MM.1S (cell line): Measurements from ENCODE around the gene DLG5.

Experiments
- DNase-seq: peaks from one replicate; pipeline ENCODE4 v3.0.0-alpha.2; 2015
- H2AFZ ChIP-seq: fragments of 300-600 bp; sonication (generic); 2 replicates; pipeline ENCODE4 v1.6.0; 2016; ENCODE audit warnings: antibody characterized with exemption, low read length
- H3F3A ChIP-seq: fragments of 300-600 bp; sonication (generic); 2 replicates; pipeline ENCODE4 v1.6.1; 2016; ENCODE audit warnings: mild to moderate bottlenecking, antibody characterized with exemption, low read length, moderate library complexity, mixed read lengths; ENCODE audit not compliant: insufficient read depth
- H3K27ac ChIP-seq: fragments of 300-600 bp; sonication (generic); 2 replicates; pipeline ENCODE4 v1.5.1; 2016; ENCODE audit warnings: mild to moderate bottlenecking, low read length
- H3K27me3 ChIP-seq: fragments of 300-600 bp; sonication (generic); replicated peaks from 2 replicates; pipeline ENCODE4 v1.6.0; 2016; ENCODE audit warnings: low read length; ENCODE audit not compliant: insufficient read depth
- H3K36me3 ChIP-seq: fragments of 300-600 bp; sonication (generic); replicated peaks from 2 replicates; pipeline ENCODE4 v1.6.1; 2016; ENCODE audit warnings: mild to moderate bottlenecking, low read length, mixed read lengths; ENCODE audit not compliant: insufficient read depth
- H3K4me1 ChIP-seq: fragments of 300-600 bp; sonication (generic); 2 replicates; pipeline ENCODE4 v1.6.1; 2016; ENCODE audit warnings: low read length, mixed read lengths
- H3K4me2 ChIP-seq: fragments of 300-600 bp; sonication (generic); 2 replicates; pipeline ENCODE4 v1.6.0; 2016; ENCODE audit warnings: low read depth, low read length
- H3K4me3 ChIP-seq: fragments of 300-600 bp; sonication (generic); 2 replicates; pipeline ENCODE4 v1.5.1; 2016; ENCODE audit warnings: low read length, mixed read lengths
- H3K79me2 ChIP-seq: fragments of 300-600 bp; sonication (generic); 2 replicates; pipeline ENCODE4 v1.6.1; 2016; ENCODE audit warnings: mixed run types, low read length, mixed read lengths
- H3K9ac ChIP-seq: fragments of 300-600 bp; sonication (generic); 2 replicates; pipeline ENCODE4 v1.6.1; 2016; ENCODE audit warnings: low read length, mixed read lengths
- H3K9me2 ChIP-seq: fragments of 300-600 bp; sonication (generic); replicated peaks from 2 replicates; pipeline ENCODE4 v1.6.1; 2016; ENCODE audit warnings: mild to moderate bottlenecking, low read length, mixed read lengths; ENCODE audit not compliant: insufficient read depth
- H3K9me3 ChIP-seq: fragments of 300-600 bp; sonication (generic); replicated peaks from 2 replicates; pipeline ENCODE4 v1.6.1; 2016; ENCODE audit warnings: mild to moderate bottlenecking, low read length, mixed read lengths; ENCODE audit not compliant: insufficient read depth
- H4K20me1 ChIP-seq: fragments of 300-600 bp; sonication (generic); 2 replicates; pipeline ENCODE4 v1.6.1; 2016; ENCODE audit warnings: mild to moderate bottlenecking, low read length, moderate library complexity, mixed read lengths; ENCODE audit not compliant: insufficient read depth
- CTCF ChIP-seq: fragments of 300-600 bp; sonication (generic); IDR thresholded peaks from 2 replicates; pipeline ENCODE4 v1.5.1; 2016; ENCODE audit warnings: antibody characterized with exemption, low read length, mixed read lengths
- EZH2 ChIP-seq: fragments of 300-600 bp; sonication (generic); optimal IDR thresholded peaks from 2 replicates; pipeline ENCODE3; 2017; ENCODE audit warnings: low read depth, mild to moderate bottlenecking, antibody characterized with exemption, low read length, mixed read lengths
- EZH2phosphoT487 ChIP-seq: fragments of 300-600 bp; sonication (generic); IDR thresholded peaks from 2 replicates; pipeline ENCODE4 v1.6.1; 2018; ENCODE audit warnings: antibody characterized with exemption, low read length

The DLG5 gene

DNA sequence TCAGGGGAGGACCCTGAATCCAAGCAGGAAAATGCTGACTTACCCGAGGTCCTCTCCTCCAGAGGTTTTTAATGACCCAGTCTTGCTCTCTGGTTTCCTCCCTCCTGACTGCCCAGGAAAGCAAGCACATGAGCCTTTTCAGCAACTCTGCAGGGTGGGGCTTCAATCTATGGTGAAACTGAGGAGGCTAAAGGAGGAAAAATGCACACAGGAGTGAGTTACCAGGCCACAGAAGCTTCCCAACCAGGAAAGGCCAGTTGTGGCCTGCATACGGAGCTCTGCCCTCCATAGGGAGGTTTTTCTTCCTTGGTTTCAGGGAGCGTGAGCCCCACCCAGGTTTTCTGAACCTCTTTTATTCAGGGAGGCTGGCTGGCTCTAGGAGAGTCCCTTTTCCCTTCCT is 14.1 kb upstream of the DLG5 start:
- DNase-seq = no peak
- H3F3A ChIP-seq = no peaks in the 10 kb centered on the region
- no peak overlapping the region for H3K9ac ChIP-seq
- no peaks in the 10 kb centered on the region for H3K4me1 ChIP-seq
- no peaks in the 10 kb centered on the region for H3K9me2 ChIP-seq
- no peak overlapping the region for H2AFZ ChIP-seq
- H3K79me2 ChIP-seq = no peaks in the 10 kb centered on the region
- H3K4me3 ChIP-seq = no peak overlapping the region
- no peak overlapping the region for H3K4me2 ChIP-seq
- no peak overlapping the region for H3K27ac ChIP-seq
- H3K27me3 ChIP-seq = no peaks in the 10 kb centered on the region
- no peak for TF ChIP-seq EZH2
- TF ChIP-seq EZH2phosphoT487 = no peak
- no peak for TF ChIP-seq CTCF
- no peaks in the 10 kb centered on the region for H4K20me1 ChIP-seq
- H3K9me3 ChIP-seq = no peaks in the 10 kb centered on the region
- no peaks in the 10 kb centered on the region for H3K36me3 ChIP-seq

DNA sequence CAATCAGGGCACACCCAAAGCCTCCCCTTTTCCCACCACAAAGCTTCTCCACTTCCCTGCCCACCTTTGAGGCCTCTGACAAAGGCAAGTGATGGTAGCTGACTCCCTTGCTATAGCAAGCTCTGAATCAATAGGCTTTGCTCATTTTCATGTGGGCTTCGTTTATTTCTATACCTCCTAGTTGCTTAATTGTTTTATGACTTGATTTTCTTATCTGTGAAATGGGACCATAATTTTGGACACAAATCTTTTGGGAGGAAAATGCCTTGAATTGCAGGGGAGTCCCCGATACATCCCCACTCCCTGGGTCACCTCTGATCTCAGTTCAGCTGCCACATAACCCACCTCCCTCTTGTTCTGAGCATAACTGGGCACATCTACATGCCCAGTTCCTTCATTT is 13.7 kb upstream of the DLG5 start:
- no peak for DNase-seq
- H3K4me3 ChIP-seq = no peak overlapping the region

DNA sequence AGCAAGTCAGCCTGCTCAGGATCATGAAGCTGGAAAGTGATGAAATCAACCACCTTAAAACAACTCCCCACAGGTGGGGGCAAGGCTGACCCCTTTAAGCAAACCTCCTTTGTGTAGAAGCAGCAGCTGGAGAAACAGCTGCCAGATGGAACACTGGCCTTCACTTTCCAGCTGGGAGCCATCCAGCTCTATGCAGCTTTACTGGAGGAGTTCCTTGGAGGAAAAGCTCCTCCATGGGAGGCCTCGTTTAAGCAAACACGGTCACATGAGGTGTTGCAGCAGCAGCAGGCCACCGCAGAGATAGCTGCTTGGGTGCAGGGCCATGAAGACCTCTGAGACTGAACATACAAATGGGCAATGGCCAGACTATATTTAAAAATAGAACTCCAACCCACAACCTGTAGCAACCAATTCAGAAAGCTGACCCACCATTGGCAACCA is 13.0 kb upstream of the DLG5 start:
- H3K4me3 ChIP-seq = no peak overlapping the region
- H3K9me3 ChIP-seq = no peaks in the 10 kb centered on the region
- H3K4me1 ChIP-seq = no peaks in the 10 kb centered on the region
- H4K20me1 ChIP-seq = no peaks in the 10 kb centered on the region
- no peak overlapping the region for H3K4me2 ChIP-seq
- no peaks in the 10 kb centered on the region for H3K79me2 ChIP-seq
- no peaks in the 10 kb centered on the region for H3K9me2 ChIP-seq
- H2AFZ ChIP-seq = no peak overlapping the region
- H3K27me3 ChIP-seq = no peaks in the 10 kb centered on the region
- TF ChIP-seq EZH2 = no peak
- TF ChIP-seq EZH2phosphoT487 = no peak
- TF ChIP-seq CTCF = no peak
- no peaks in the 10 kb centered on the region for H3F3A ChIP-seq
- no peaks in the 10 kb centered on the region for H3K36me3 ChIP-seq
- H3K9ac ChIP-seq = no peak overlapping the region
- no peak for DNase-seq
- no peak overlapping the region for H3K27ac ChIP-seq

More for the DNA sequence above, 13.7 kb upstream of the DLG5 start:
- H3K79me2 ChIP-seq = no peaks in the 10 kb centered on the region
- H3K4me2 ChIP-seq = no peak overlapping the region
- no peaks in the 10 kb centered on the region for H3K9me3 ChIP-seq
- H3F3A ChIP-seq = no peaks in the 10 kb centered on the region
- no peak overlapping the region for H2AFZ ChIP-seq
- TF ChIP-seq EZH2 = no peak
- no peak for TF ChIP-seq CTCF
- no peak for TF ChIP-seq EZH2phosphoT487
- no peaks in the 10 kb centered on the region for H3K27me3 ChIP-seq
- H3K36me3 ChIP-seq = no peaks in the 10 kb centered on the region
- no peak overlapping the region for H3K9ac ChIP-seq
- no peaks in the 10 kb centered on the region for H3K9me2 ChIP-seq
- H3K27ac ChIP-seq = no peak overlapping the region
- no peaks in the 10 kb centered on the region for H3K4me1 ChIP-seq
- no peaks in the 10 kb centered on the region for H4K20me1 ChIP-seq
